Caco-2 (cell line): ENCODE measurements around the gene SEPTIN3. TPM values are rescaled to one million over a fixed set of nuclear protein-coding genes. Genes with fewer than 3 reads are reported as not detected.
A peak's percentile ranks its signal among the peaks of the same experiment; 100 is the strongest.

Experiments used
- BruUV-seq: library from RNA; stranded (reverse); fragments of 400-500 nt; replicated peaks from 2 replicates; lab custom pipeline; 2021; lab: Mats Ljungman, UMichigan
- CTCF ChIA-PET: fragments of 300-600 bp; sonication (Branson Sonifier 250); formaldehyde crosslinking; loops from one replicate; lab custom pipeline; 2022; ENCODE audit warnings: antibody characterized with exemption; lab: Charles Lee
- POLR2A ChIA-PET: fragments of 300-600 bp; sonication (Branson Sonifier 250); formaldehyde crosslinking; loops from one replicate; lab custom pipeline; 2022; ENCODE audit warnings: antibody characterized with exemption; lab: Charles Lee
- DNase-seq, 2 experiments: peaks; one replicate each; pipeline versions ENCODE4 v3.0.0 to v3.0.0-alpha.2; 2020 to 2022
- H3K27me3 ChIP-seq: replicated peaks from 2 replicates; pipeline ENCODE4 v1.6.0; 2011; ENCODE audit warnings: low read length; ENCODE audit not compliant: control insufficient read depth, insufficient read depth
- H3K36me3 ChIP-seq: 2 replicates; pipeline ENCODE4 v1.5.1; 2011; ENCODE audit warnings: low read length; ENCODE audit not compliant: control insufficient read depth, insufficient read depth
- H3K4me1 ChIP-seq: fragments of 250-450 bp; sonication (Bioruptor Pico); 2 replicates; pipeline ENCODE4 v1.5.1; 2020; ENCODE audit warnings: mild to moderate bottlenecking
- H3K4me3 ChIP-seq: 2 replicates; pipeline ENCODE4 v1.5.1; 2011; ENCODE audit warnings: low read depth, mild to moderate bottlenecking, control low read depth, low read length
- H3K9me3 ChIP-seq: fragments of 250-450 bp; sonication (Bioruptor Pico); 2 replicates; pipeline ENCODE4 v1.5.1; 2020; ENCODE audit warnings: mild to moderate bottlenecking, moderate library complexity
- H3K27ac Mint-ChIP-seq: one replicate; pipeline ENCODE4 v1.8.0; 2022; ENCODE audit warnings: mixed read lengths; ENCODE audit not compliant: unreplicated experiment
- H3K27me3 Mint-ChIP-seq: one replicate; pipeline ENCODE4 v1.8.0; 2022; ENCODE audit warnings: mixed read lengths; ENCODE audit not compliant: insufficient read depth, unreplicated experiment
- H3K36me3 Mint-ChIP-seq: one replicate; pipeline ENCODE4 v1.8.0; 2022; ENCODE audit warnings: mild to moderate bottlenecking, mixed read lengths; ENCODE audit not compliant: insufficient read depth, unreplicated experiment
- H3K4me1 Mint-ChIP-seq: one replicate; pipeline ENCODE4 v1.8.0; 2022; ENCODE audit warnings: low read depth, mixed read lengths; ENCODE audit not compliant: unreplicated experiment
- H3K4me3 Mint-ChIP-seq: one replicate; pipeline ENCODE4 v1.8.0; 2022; ENCODE audit warnings: mild to moderate bottlenecking, moderate library complexity, mixed read lengths; ENCODE audit not compliant: unreplicated experiment
- H3K9me3 Mint-ChIP-seq: one replicate; pipeline ENCODE4 v1.8.0; 2022; ENCODE audit warnings: mixed read lengths; ENCODE audit not compliant: unreplicated experiment
- intact Hi-C: fragments of 100-400 bp; cut with micrococcal nuclease; formaldehyde crosslinking; loops from one replicate; pipeline ENCODE4 v1.10.0; 2022; ENCODE audit not compliant: unreplicated experiment
- total RNA-seq: library from RNA; stranded (reverse); gene quantifications from 2 replicates; pipeline ENCODE4 v1.2.3, GENCODE V29; 2022
- TF ChIP-seq, protein P1 (sequence below), 2 experiments: fragments of 200-600 bp in 1 of 2; IDR thresholded peaks; 1 replicate in 1 of 2; 2 replicates in 1 of 2; pipeline versions ENCODE4 v1.5.1 to v1.8.0; 2011 to 2022; ENCODE audit warnings: antibody characterized with exemption in 1 of 2, control low read depth in 1 of 2, inconsistent platforms in 1 of 2, low read depth in 1 of 2, low read length in 1 of 2, mild to moderate bottlenecking in 1 of 2, moderate library complexity in 1 of 2; ENCODE audit not compliant: insufficient read depth in 1 of 2, severe bottlenecking in 1 of 2, unreplicated experiment in 1 of 2

SEPTIN3 gene
- total RNA-seq, 1 experiment from 2014 or later, result 2.2 TPM

DNA sequence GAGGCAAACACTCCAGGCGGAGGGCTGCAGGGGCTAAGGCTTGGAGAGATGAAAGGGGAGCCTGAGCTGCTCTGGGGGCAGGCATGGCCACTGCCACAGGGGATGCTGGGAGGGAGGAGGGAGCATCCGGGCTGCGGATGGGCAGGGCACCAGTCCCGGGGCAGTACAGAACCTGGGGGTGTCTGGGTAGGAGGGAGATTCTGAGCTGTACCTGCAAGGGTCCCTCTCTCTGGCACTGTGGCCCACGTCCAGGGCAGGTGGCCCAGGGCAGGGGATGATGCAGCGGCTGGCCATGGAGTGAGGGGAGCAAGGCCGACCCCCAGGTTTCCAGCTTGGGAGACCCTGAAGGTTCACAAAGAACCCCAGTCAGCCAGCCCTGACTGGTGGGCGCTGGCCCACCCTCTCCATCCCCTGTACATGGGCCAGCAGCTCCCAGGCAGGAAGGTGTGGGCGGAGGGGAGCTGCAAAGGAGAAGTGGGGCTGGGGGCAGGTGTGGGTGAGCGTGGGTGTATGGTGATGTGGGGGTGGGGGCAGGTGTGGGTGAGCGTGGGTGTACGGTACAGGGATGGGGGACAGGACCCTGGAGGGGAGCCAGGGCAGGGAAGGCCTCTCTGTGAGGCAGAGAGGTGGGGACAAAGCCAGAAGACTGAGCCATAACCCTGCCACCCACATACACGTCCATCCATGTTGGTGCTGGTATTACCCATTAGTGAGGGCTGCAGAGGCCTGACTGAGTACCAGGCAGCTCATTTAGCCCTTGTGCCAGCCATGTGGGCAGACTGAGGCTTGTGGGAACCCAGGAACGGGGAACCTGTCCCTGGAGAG lies 40.4 kb upstream of the SEPTIN3 start:
- H3K4me1 ChIP-seq, result no peaks in the 10 kb centered on the region
- H3K4me3 ChIP-seq, result no peak overlapping the region
- Mint-ChIP-seq H3K27me3 (no peaks in the 10 kb centered on the region), H3K9me3 (no peaks in the 10 kb centered on the region), H3K36me3 (peaks cover 45% of the 10 kb centered on the region), H3K4me1 (no peaks in the 10 kb centered on the region), H3K27ac (peak overlapping the region; percentile 42), H3K4me3 (no peak overlapping the region)
- TF ChIP-seq, protein P1, sequence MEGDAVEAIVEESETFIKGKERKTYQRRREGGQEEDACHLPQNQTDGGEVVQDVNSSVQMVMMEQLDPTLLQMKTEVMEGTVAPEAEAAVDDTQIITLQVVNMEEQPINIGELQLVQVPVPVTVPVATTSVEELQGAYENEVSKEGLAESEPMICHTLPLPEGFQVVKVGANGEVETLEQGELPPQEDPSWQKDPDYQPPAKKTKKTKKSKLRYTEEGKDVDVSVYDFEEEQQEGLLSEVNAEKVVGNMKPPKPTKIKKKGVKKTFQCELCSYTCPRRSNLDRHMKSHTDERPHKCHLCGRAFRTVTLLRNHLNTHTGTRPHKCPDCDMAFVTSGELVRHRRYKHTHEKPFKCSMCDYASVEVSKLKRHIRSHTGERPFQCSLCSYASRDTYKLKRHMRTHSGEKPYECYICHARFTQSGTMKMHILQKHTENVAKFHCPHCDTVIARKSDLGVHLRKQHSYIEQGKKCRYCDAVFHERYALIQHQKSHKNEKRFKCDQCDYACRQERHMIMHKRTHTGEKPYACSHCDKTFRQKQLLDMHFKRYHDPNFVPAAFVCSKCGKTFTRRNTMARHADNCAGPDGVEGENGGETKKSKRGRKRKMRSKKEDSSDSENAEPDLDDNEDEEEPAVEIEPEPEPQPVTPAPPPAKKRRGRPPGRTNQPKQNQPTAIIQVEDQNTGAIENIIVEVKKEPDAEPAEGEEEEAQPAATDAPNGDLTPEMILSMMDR (IDR thresholded peaks at IDR 0.05; ENCODE audit: insufficient read depth in 1 of 2, low read depth in 1 of 2, low read length in 1 of 2, severe bottlenecking in 1 of 2, unreplicated experiment in 1 of 2), result no peak
- BruUV-seq, result no TSS peak
- CTCF ChIA-PET, result interaction anchor here (1.1 kb wide), 1 partner anchor 232 kb away, joined by 3 read pairs; no protein-coding TSS in a partner anchor
- intact Hi-C loops, result loop anchor here (1.0 kb wide), 1 partner anchor 17 kb away; no protein-coding TSS in a partner anchor
- DNase-seq, result no peak
- H3K9me3 ChIP-seq, result no peaks in the 10 kb centered on the region
- no peaks in the 10 kb centered on the region for H3K36me3 ChIP-seq
- H3K27me3 ChIP-seq, result no peaks in the 10 kb centered on the region
- POLR2A ChIA-PET, result interaction anchor here (0.8 kb wide), 1 partner anchor 128 kb away, joined by 4 read pairs; the partner anchor contains the start of gene CCDC134

DNA sequence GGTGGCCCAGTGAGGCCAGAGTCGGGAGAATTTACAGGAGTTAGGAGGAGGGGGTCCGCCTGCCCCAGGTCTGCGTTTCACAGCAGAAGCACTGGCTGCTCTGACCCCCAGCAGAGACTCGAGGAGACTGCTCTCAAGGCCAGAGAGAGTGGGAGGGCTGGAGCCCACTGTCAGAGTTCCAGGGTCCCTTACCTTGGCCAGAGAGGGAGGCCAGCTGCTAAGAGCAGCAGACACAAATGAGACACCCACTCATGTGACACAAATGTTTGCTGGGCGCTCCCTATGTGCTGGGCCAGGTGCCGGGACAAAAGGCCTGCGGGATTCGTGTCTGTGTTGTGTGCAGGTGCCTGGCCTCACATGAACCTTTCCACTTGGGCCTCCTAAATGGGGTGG lies 39.8 kb upstream of the SEPTIN3 start:
- H3K9me3 Mint-ChIP-seq, result no peaks in the 10 kb centered on the region
- BruUV-seq, result no TSS peak
- H3K36me3 ChIP-seq, result no peaks in the 10 kb centered on the region
- peaks cover 51% of the 10 kb centered on the region for H3K36me3 Mint-ChIP-seq
- ChIA-PET POLR2A (no interaction called here), CTCF (no interaction called here)
- H3K27me3 Mint-ChIP-seq, result no peaks in the 10 kb centered on the region
- no peaks in the 10 kb centered on the region for H3K27me3 ChIP-seq
- TF ChIP-seq, protein P1 (IDR thresholded peaks at IDR 0.05; ENCODE audit: insufficient read depth in 1 of 2, low read depth in 1 of 2, low read length in 1 of 2, severe bottlenecking in 1 of 2, unreplicated experiment in 1 of 2), result no peak
- no peaks in the 10 kb centered on the region for H3K4me1 ChIP-seq
- no peaks in the 10 kb centered on the region for H3K4me1 Mint-ChIP-seq
- no peak overlapping the region for H3K4me3 Mint-ChIP-seq
- no peak overlapping the region for H3K4me3 ChIP-seq
- intact Hi-C loops, result no loop called here
- DNase-seq, result no peak
- H3K27ac Mint-ChIP-seq, result peak overlapping the region; percentile 15
- H3K9me3 ChIP-seq, result no peaks in the 10 kb centered on the region

DNA sequence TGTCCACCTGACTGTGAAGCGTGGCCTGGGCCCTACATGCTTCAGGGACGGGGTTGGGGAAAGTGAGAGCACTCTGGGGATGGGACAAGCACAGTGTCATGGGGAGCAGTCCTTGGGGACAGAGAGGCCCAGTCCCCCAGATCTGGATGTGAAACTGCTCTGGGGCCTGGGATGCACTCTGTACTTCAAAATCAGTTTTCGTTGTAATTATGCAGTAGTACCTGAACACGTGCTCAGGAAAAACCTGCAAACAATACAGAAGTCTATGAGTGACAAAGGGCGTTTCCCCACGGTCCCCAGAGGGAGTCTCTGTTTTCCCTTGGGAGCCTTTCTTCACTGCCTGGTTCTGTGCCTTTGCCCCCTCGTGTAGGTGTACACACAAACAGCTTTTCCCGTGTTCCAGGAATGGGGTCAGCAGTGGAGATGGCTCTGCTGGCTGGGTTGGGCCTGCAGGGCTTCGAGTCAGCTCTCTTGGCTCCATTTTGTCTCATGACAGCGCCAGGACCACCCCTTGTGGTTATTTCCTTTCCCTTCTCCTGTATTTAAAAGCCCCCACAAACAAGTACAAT lies 37.5 kb upstream of the SEPTIN3 start:
- no TSS peak for BruUV-seq

More for the DNA sequence above, 37.5 kb upstream of the SEPTIN3 start:
- no peaks in the 10 kb centered on the region for H3K4me1 ChIP-seq
- Mint-ChIP-seq H3K4me1 (no peaks in the 10 kb centered on the region), H3K27ac (peak overlapping the region; percentile 39), H3K36me3 (peaks cover 47% of the 10 kb centered on the region), H3K4me3 (no peak overlapping the region), H3K9me3 (no peaks in the 10 kb centered on the region), H3K27me3 (no peaks in the 10 kb centered on the region)
- DNase-seq, result no peak
- TF ChIP-seq, protein P1 (IDR thresholded peaks at IDR 0.05; ENCODE audit: insufficient read depth in 1 of 2, low read depth in 1 of 2, low read length in 1 of 2, severe bottlenecking in 1 of 2, unreplicated experiment in 1 of 2), result no peak
- ChIA-PET POLR2A (no interaction called here), CTCF (no interaction called here)
- H3K27me3 ChIP-seq, result no peaks in the 10 kb centered on the region
- intact Hi-C loops, result no loop called here
- H3K36me3 ChIP-seq, result no peaks in the 10 kb centered on the region
- no peak overlapping the region for H3K4me3 ChIP-seq
- no peaks in the 10 kb centered on the region for H3K9me3 ChIP-seq
